PFSK-1 (cell line): ENCODE results near the gene ZNF302.

Experiments
- FOXP2 ChIP-seq: optimal IDR thresholded peaks from 2 replicates; pipeline ENCODE3; 2011; ENCODE audit warnings: borderline replicate concordance, control low read depth, inconsistent platforms; ENCODE audit not compliant: insufficient read depth; ENCODE audit errors: extremely low read length, extremely low read depth
- POLR2AphosphoS5 ChIP-seq: IDR thresholded peaks from 2 replicates; pipeline ENCODE4 v1.6.1; 2012; ENCODE audit warnings: low read depth, mild to moderate bottlenecking, control low read depth, low read length, moderate library complexity
- REST ChIP-seq, 2 experiments: IDR thresholded peaks; 2 replicates each; pipeline versions ENCODE4 v1.6.1 to v1.8.0; 2011 to 2012; ENCODE audit warnings: low read depth in 2 of 2, low read length in 2 of 2, control low read depth in 1 of 2, inconsistent platforms in 1 of 2, mild to moderate bottlenecking in 1 of 2, moderate library complexity in 1 of 2; ENCODE audit not compliant: insufficient read depth in 1 of 2
- TAF1 ChIP-seq: IDR thresholded peaks from 2 replicates; pipeline ENCODE4 v1.6.1; 2012; ENCODE audit warnings: low read length, control low read depth, borderline replicate concordance; ENCODE audit not compliant: insufficient read depth

DNA sequence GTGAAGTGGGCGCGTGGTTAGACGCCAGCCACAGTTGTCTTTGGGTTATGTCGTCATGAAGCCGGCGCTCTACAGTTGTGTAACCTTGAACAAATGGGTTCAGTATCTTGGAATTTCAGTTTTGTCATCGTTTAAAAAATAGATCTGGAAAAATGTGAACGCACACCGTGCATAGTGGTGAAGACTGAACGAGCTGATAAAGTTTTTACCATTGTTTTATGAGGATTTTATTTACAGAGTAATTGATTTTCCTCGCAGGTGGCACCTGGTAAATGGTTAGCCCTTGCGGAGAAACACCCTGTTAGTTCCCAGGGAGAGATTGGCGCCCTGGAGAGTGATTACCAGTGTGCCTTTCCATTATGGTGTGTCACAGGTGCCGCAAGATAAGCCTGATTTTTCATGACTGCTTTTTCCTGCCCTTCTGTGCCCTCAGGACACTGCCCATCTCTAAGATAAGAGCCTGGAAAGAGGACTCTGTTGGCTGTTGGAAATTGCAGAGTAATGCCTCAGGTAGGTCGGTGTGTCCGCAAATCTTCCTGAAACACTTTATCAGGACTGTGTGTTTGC lies 57.1 kb downstream of the ZNF302 start:
- TF ChIP-seq POLR2AphosphoS5 (no peak), FOXP2 (no peak), TAF1 (no peak), REST (IDR thresholded peaks at IDR 0.05; ENCODE audit: insufficient read depth in 1 of 2, low read depth in 2 of 2, low read length in 2 of 2) (no peak)
